HG03575 (cell line): ENCODE data around the gene ATP6V0D1.

Experiments
- ATAC-seq: cut with Tn5 transposase; IDR thresholded peaks from one replicate; pipeline ENCODE4 v1.9.1; 2021; ENCODE audit not compliant: unreplicated experiment, insufficient number of reproducible peaks, low FRiP score; ENCODE audit errors: extremely low read depth

Gene ATP6V0D1

DNA sequence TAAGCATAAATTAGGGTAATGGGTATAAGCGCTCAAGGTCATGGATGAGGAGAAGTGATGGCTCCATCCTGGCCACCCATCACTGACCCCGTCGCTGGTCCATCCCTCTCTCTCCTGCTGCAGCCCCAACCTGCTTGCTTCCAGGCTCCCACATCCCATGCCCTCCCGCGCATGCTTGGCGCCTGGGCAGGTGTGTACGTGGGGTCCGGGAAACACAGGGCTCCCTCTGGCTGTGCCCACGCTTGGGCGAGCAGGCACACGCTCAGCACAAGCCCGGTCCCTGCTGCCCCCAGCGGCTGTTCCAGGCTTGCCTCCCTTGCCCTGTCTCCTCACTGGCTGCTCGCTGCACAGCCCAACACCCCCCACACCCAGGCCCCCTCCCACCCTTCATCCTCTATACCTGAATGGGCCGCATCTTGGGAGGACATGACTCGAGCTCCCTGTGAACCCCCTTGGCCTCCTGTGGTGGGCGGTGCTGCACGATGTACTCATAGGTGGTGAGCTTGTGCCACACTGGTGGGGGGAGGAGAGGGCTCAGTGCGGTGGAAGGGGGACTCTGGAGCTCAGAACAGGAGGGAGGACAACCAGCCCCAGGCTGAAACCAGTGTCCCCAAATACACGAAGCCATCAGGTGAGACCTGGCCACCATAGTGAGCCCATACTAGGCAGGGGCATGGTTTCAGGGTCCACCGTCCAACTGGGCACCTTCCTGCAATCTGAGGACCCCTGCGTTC lies 83.0 kb downstream of the ATP6V0D1 start:
- no peak for ATAC-seq

- ATAC-seq, result no peak
Measured at GRCh38 chr16:67397036-67397801, 83.7 kb downstream of the ATP6V0D1 start.

- no peak for ATAC-seq
Measured at GRCh38 chr16:67396159-67397035, 84.6 kb downstream of the ATP6V0D1 start.

- no peak for ATAC-seq
Measured at GRCh38 chr16:67395458-67396158, 85.3 kb downstream of the ATP6V0D1 start.

GRCh38 chr16:67395105-67395457 lies 85.9 kb downstream of the ATP6V0D1 start:
- no peak for ATAC-seq

DNA sequence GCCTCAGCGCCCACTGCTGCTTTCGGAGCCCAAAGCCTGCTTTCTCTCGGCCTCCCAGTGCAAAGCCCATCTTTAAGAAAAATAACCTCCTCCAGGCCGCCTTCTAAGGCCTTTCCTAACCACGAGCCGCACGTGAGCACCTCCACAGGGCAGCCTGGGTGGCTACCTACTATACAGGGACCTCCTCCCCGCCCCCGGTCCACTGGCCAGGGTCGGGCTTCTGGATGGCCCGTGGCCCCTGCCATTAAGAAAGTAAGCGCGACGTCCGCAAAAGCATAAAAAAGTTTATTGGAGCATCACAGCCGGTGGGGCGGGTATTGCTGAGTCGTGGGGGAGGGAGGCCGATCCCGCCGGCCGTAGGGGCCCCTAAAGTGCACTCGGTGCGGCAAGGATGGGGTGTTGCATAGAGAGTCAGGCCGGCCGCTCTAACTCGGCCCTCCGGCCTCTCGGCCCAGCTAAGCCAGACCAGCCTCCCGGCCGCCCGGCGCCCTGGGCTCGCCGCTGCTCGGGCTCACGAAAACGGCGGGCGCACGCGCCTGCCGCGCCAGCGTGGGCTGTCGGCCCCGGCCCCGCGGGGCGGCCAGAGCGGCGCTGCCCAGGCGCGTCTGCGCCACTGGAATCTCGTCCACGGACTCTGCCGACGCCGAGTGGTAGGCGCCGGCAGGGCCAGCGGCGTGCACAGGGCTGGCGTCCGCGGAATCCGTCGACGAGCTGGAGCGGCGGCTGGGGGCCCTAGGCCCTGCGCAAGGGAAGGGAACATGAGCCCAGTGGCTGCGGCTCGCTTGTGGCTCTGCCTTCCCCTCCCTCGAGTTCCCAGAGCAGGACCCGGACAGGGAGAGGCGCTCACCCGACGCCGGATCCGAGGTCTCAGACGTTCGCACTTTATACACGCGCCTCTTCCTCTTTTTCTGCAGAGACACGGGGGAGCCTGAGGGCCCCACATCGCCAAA lies 86.5 kb downstream of the ATP6V0D1 start:
- no peak for ATAC-seq

DNA sequence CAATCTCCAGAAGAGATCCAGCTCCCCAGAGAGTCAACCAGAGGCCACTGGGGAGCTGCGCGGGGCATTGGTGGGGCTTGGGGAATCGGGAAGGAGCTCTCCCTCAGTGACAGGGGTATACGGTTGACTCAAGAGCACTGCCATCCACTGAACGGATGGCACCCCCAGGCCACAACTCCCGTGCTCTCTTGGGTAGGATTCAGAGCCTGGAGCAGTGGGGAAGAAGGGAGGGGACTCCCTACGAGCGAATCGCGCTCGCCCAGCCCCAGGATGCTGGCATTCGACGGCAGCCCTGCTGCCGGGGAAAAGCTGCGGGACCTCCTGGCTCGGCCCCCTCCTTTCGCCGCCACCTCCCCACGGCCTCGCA lies 87.2 kb downstream of the ATP6V0D1 start:
- no peak for ATAC-seq

DNA sequence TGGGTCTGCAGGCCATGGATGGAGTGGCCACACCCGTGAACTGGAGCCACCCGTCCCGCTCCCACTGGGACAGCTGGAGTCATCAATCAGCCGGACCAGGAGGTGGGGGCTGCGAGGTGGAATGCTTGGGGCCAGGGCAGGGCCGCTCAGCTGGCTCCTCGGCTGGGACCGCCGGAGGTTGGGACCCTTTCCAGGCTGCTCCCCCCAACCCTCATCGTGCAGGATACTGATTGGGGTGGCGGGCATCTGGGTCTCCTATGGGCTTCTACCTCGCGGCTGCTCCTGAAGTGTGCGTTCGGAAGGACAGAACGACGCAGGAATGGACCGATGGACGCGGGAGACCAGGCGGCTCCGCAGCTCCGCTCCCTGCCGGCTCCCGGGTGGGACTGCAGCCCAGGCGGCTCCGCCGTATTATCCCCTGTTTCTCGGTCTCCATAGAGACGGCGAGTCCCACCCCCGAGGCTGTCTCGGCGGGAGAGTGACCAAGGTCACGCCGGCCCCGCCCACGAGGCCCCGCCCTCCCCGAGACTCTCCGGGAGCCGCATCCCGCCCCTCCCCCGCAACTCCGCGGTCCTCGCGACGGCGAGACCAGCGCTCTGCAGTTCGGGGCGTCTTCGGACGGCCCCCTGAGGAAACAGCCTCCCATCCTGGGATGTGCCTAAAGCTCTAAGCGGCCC lies 87.7 kb downstream of the ATP6V0D1 start, which contains the start of gene TPPP3:
TPPP3 (minus strand) TSS at position 388 of the 677 bp plus-strand sequence. CDS start 2,387 bp downstream, outside the sequence.
- ATAC-seq, result no peak

GRCh38 chr16:67392301-67393059 lies 88.5 kb downstream of the ATP6V0D1 start:
- ATAC-seq, result no peak

- ATAC-seq, result no peak
Measured at GRCh38 chr16:67391424-67392300, 89.3 kb downstream of the ATP6V0D1 start.

GRCh38 chr16:67390816-67391423 lies 90.0 kb downstream of the ATP6V0D1 start:
- ATAC-seq, result no peak

DNA sequence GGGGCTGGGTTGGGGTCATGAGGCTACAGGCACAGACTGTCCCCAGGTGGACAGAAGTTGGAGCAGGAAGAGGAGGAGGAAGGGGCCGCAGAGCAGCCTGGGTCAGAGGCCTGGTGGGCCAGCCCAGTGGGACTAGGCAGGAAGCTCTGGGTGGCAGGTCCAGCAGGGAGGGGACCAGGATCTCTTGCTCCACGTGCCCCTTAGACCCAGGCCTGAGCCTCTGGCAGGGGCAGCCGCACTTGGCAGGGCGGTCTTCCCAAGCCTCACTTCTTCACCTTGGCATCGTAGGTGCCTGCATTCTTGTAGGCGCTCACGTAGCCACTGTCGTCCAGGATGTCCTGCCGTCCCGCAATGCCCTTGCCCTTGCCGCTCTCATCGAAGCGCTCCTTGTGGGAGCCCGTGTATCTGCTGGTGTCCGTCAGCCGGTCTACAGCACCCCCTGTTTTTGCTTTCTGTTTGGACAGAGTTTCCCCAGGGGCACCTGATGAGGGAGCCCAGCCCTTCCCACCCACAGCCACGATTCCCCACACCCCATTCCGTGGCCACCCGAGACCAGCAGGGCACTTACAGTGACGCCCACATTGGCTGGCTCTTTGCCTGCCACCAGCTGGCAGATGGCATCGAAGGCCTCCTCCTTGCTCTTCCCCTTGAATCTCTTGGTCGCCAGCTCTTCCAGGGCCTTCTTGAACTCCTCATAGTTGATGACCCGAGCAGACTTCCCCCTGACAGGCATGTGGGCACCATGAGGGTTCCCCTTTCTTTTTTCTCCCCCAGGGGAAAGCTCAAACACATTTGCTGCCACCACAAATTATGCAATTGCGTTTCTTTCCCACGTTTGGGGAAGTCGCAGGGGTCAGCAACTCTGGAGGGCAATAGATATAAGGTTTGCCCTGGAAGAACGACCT lies 90.8 kb downstream of the ATP6V0D1 start:
- no peak for ATAC-seq

DNA sequence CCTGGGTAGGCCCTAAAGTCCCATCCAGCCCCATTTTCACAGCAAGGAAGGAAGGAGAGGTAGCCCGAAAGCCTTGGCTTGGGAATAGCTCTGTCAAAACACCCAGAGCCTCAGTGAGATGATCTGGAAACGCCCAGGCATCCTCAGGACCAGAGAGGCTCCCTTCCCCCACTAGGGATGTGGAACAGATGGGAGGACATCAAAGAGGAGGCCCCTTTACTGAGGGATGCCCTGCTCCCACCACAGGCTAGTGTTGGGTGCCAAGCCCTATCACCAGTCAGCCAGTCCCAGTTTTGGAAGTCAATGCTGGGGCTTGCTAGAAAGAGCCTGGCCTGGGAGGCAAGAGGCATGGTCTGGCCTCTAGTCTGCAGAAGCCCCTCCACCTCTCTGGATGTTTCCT lies 92.4 kb downstream of the ATP6V0D1 start:
- no peak for ATAC-seq

DNA sequence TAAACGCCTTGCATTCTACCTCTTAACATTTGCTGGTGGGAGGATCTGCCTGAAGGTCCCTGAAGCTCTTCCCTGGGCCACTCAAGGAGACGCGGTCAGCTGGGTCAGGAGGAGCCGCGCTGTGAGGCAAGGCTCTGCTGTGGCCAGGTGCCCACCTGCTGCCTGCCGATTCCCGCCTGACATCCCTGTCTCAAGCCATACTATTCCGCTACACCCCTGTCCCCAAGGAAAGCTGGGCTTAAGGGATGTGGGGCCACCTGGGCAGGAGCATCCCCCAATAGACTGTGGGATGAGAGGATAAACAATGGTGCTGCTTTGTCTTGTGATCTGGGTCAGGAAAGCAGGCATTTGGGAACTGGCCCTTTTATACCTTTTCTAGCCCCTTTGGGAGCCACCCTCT lies 92.8 kb downstream of the ATP6V0D1 start:
- no peak for ATAC-seq
